Occipital lobe (tissue), 2 donors: ENCODE results near the gene LRFN3. TPM values are rescaled to one million over a fixed set of nuclear protein-coding genes. Genes with fewer than 3 reads are reported as not detected.
A peak's percentile ranks its signal among the peaks of the same experiment; 100 is the strongest.
"Not testable (repeated sequence)": the region's sequence is repeated elsewhere in the genome, so short reads cannot be mapped to it uniquely, and the experiment has no call there.

Experiments
- DNase-seq: peaks from one replicate; lab custom pipeline; 2025; lab: John Stamatoyannopoulos, UW
- total RNA-seq: library from RNA; depleted of rRNA; stranded (reverse); fragments of >200 nt; gene quantifications from one replicate; pipeline ENCODE4 v1.2.3, GENCODE V29; 2014

The LRFN3 gene
- 10.5 TPM for total RNA-seq

- peak; percentile 64 for DNase-seq
Measured at GRCh38 chr19:35935911-35936737, at the start of gene LRFN3. Gene LRFN3, plus strand, starts transcription at chr19:35936374. Its CDS starts 3,052 bp downstream, at chr19:35939426.

- no peak for DNase-seq
Measured at GRCh38 chr19:35887197-35887596, 49.0 kb upstream of the LRFN3 start.

- no peak for DNase-seq
Measured at GRCh38 chr19:35888398-35888797, 47.8 kb upstream of the LRFN3 start.

GRCh38 chr19:35889370-35890112 is 46.6 kb upstream of the LRFN3 start:
- no peak for DNase-seq

GRCh38 chr19:35890113-35890650 is 46.0 kb upstream of the LRFN3 start:
- DNase-seq = no peak

- not testable (repeated sequence) for DNase-seq
Measured at GRCh38 chr19:35891819-35892218, 44.4 kb upstream of the LRFN3 start.

GRCh38 chr19:35894342-35894741 is 41.8 kb upstream of the LRFN3 start:
- DNase-seq = no peak

- DNase-seq = no peak
Measured at GRCh38 chr19:35895911-35896642, 40.1 kb upstream of the LRFN3 start.

- DNase-seq = no peak
Measured at GRCh38 chr19:35896643-35897040, 39.5 kb upstream of the LRFN3 start.

GRCh38 chr19:35897706-35898451 is 38.3 kb upstream of the LRFN3 start:
- DNase-seq = no peak

- DNase-seq = no peak
Measured at GRCh38 chr19:35898499-35898809, 37.7 kb upstream of the LRFN3 start.

- DNase-seq = peak; percentile 56
Measured at GRCh38 chr19:35899547-35900214, 36.5 kb upstream of the LRFN3 start.

- no peak for DNase-seq
Measured at GRCh38 chr19:35901055-35901644, 35.0 kb upstream of the LRFN3 start.

GRCh38 chr19:35901854-35902661 is 34.1 kb upstream of the LRFN3 start, which contains the start of gene HCST:
Gene HCST, plus strand, starts transcription at chr19:35902529. Its CDS starts 65 bp downstream, at chr19:35902594.
- DNase-seq = no peak

- no peak for DNase-seq
Measured at GRCh38 chr19:35902870-35903475, 33.2 kb upstream of the LRFN3 start.

- peak; percentile 34 for DNase-seq
Measured at GRCh38 chr19:35903550-35904179, 32.5 kb upstream of the LRFN3 start.

GRCh38 chr19:35904311-35905068 is 31.7 kb upstream of the LRFN3 start:
- DNase-seq = no peak
